Embryonic facial prominence (tissue), 1 donor: ENCODE data around the gene PEX11G.

Experiments
- DNase-seq: peaks from one replicate; pipeline ENCODE4 v3.0.0-alpha.2; 2016; ENCODE audit errors: extremely low spot score

Gene PEX11G

DNA sequence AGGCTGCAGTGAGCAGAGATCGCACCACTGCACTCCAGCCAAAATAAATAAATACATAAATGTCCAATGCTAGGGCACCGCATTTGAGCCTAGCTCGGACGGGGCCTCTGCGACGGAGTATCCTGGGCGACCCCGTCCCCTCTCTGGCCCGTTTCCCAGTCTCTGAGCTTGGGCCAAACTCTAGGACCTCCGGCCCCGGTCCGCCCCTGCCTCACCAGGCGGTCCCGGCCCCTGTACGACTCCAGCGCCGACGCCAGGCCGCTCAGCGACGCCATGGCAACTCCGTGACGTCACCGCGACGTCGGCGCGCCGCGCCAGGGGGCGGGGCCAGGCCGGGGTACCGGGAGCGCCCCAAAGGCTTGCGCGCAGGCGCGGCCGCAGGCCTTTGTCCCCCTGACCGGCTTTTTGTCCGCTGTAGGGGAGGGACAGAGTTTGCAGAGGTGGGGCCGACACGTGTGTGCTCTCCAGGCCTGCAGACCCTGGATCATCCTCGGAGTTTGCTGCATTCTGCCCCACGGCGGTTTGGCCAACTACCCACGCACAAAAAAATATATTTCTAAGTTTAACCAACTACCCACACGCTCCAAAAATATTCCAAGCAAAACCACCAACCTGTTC lies at the start of gene PEX11G:
TSS of gene PEX11G (minus strand) at position 300 of the 618 bp plus-strand sequence. CDS start at position 275, 25 bp downstream.
- DNase-seq, result peak; percentile 83

- DNase-seq, result no peak
Observed at GRCh38 chr19:7535998-7536695, 47.3 kb upstream of the PEX11G start.

DNA sequence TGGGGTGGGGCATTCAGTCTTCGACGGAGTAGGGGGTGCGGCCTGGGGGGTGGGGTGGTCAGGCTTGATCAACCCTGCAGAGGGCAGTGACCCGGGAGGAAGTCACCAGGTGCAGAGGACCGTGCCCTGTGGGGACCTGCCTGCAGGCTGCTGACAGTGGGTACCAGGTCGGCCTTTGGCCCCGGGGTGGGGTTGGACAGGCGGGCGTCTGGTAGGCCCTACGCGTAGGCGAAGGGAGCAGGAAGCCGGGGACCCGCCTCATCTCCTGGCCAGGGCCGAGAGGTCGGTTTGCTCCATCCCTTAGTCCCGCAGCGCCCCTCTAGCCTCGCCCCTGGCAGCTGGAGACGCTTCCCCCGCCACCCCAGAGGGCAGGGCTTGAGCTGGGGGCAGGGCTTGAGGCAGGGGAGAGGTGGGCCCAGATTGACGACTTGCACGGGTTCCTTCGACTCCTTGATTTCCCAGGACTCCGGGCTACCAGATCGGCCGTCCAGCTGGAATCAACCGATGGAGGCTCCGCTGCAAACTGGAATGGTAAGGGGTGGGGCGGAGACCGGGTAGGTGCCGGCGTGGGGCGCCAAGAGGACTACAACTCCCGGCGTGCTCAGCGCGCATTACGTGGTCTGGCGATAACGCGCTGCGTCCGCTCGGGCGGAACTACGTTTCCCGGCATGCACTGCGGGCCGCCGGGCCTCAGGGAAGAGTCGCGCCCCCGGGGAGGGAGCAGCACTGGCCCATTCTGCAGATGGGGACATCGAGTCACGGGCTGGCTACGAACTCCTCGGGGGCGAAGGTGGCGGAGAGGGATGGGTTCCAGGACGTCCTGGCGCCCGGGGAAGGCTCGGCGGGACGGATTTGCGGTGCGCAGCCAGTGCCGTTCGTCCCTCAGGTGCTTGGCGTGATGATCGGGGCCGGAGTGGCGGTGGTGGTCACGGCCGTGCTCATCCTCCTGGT lies 46.5 kb upstream of the PEX11G start, which contains the start of gene PNPLA6:
TSS of gene PNPLA6 (plus strand) at position 671 of the 951 bp plus-strand sequence. CDS start at position 743, 72 bp downstream.
- DNase-seq, result peak; percentile 84

DNA sequence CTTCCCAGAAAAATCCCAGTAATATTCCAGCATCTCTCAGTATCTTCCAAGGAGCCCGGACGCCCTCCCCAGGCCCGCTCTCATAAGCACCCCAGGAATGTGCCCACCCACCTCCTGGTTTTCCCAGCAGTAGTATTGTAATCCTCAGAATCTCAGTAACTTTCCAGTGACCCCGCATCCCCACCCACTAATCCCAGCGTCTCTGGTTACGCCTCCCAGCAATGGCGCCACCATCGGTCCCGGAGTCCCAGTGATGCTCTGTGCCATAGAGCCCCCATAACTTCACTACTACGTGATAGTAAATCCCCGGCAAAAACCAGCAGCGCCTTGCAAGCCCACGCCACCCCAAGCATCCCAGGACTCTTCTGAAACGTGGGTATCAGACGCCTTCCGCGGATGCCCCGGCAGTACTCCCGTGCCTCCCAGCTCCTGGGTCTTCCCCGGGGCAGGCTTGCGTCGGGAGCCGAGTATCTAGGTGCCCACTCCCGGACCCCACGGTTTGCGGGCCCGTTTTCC lies 45.8 kb upstream of the PEX11G start:
- DNase-seq, result peak; percentile 49

GRCh38 chr19:7533925-7534480 lies 45.2 kb upstream of the PEX11G start:
- peak; percentile 68 for DNase-seq

DNA sequence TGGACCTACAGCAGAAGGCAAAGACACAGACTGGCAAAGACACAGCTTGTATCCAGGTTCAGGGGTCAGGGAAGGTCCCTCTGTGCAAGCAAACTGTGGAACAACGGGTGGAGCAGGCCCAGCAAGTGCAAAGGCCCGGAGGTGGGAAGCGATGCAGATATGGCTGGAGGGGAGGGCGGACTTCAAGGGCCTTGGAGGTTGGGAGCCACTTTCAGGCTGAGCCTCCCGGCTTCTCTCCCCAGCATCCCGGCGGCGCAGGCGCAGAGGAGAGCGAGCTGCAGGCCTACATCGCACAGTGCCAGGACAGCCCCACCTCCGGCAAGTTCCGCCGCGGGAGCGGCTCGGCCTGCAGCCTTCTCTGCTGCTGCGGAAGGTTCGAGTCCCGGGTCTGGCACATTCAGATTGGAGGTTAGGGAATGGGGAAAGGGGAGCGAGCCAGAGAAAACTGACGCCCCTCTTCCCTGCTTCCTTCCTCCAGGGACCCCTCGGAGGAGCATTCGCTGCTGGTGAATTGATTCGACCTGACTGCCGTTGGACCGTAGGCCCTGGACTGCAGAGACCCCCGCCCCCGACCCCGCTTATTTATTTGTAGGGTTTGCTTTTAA lies 44.5 kb upstream of the PEX11G start:
- no peak for DNase-seq

- no peak for DNase-seq
Observed at GRCh38 chr19:7529610-7530490, 41.0 kb upstream of the PEX11G start.

- DNase-seq, result no peak
Observed at GRCh38 chr19:7529246-7529600, 40.4 kb upstream of the PEX11G start.

- DNase-seq, result no peak
Observed at GRCh38 chr19:7528522-7529245, 39.8 kb upstream of the PEX11G start.

- DNase-seq, result no peak
Observed at GRCh38 chr19:7528192-7528519, 39.3 kb upstream of the PEX11G start.

DNA sequence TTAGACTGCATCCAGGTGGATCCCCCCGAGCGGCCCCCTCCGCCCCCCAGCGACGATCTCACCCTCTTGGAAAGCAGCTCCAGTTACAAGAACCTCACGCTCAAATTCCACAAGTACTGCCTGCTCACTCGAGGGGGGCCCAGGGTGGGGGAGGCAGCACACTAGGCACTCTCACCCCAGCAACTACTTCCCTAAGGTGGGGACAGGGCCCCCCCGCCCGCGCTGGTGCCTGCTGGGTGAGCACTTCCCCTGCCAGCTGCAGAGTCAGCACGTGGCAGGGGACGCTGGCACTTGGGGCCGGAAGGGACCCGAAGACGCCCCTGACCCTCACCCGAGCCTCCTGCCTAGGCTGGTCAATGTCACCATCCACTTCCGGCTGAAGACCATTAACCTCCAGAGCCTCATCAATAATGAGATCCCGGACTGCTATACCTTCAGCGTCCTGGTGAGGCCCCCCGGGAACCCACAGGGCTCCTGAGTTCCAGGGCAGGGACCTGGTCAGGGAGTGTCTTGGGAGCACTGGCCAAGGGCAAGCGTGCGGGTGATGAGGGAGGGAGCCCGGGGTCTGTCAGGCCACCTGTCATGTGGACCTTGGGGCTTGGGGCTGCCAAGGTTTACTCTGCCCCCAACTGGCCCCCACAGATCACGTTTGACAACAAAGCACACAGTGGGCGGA lies 38.8 kb upstream of the PEX11G start:
- no peak for DNase-seq

- DNase-seq, result no peak
Observed at GRCh38 chr19:7526059-7526929, 37.5 kb upstream of the PEX11G start.

- no peak for DNase-seq
Observed at GRCh38 chr19:7524992-7525739, 36.3 kb upstream of the PEX11G start.

DNA sequence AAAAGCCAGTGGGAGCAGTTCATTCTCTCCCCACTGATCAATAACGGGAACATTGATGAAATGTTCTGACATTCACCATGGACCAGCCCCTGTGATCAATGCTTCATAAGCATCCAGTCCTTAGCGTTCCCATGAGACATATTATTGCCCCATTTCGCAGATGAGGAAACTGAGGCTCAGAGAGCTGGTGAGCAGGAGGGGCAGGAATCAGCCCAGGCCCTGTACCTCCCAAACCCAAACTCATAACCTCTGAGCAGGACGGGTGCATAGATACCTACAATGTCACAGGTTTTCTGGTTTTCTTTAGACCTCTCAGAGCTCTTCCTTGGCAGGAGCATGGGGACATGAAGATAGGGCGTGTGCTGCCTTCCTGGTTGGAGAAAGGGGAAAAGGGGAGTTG lies 35.7 kb upstream of the PEX11G start:
- DNase-seq, result no peak

DNA sequence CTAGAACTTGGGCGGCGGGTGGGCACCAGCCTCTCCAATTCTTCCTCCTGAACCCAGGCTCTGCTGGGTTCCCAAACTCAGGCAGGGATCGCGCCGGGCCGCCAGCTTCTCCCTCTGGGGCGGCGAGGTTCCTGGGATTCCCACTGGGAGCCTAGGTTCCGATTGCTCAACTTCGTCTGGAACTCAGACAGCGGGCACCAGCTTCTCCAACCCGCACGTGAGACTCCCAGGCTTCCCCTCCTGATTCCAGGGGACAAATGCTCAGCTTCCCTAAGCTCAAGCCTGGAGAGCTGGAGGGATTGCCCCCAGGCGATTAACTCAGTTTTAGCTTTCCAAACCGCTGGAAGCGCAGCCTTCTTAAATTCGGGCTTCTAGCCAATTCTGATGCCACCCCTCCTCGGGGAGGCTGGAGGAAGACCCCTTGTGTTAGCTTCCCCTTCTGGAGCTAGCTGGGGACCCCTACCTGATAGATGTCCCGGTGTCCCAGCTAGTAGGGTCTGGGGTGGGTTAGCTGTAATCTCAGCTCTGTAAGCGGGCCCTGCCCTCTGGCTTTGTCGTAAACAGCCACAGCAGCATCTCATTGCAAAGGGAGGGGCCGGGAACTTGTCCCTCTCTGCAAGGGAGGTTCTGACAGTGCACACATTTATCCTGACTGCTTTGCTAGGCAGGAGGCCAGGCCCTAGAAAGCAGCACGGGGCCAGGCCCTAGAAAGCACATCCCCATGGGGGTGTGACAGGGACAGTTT lies 34.3 kb upstream of the PEX11G start:
- DNase-seq, result no peak

GRCh38 chr19:7522072-7522922 lies 33.5 kb upstream of the PEX11G start, which contains the start of gene MCOLN1:
MCOLN1 (plus strand) TSS chr19:7522624; CDS start chr19:7522751, 127 bp downstream.
- DNase-seq, result peak; percentile 93
